Activated CD4-positive, alpha-beta T cell treated with anti-CD3 and anti-CD28 coated beads for 1 hour (primary cell): ENCODE data around the gene TRIOBP.
"Not testable (repeated sequence)": the region's sequence is repeated elsewhere in the genome, so short reads cannot be mapped to it uniquely, and the experiment has no call there.

Source experiments
- DNase-seq: peaks from one replicate; pipeline ENCODE4 v3.0.0-alpha.2; 2020

TRIOBP gene

DNA sequence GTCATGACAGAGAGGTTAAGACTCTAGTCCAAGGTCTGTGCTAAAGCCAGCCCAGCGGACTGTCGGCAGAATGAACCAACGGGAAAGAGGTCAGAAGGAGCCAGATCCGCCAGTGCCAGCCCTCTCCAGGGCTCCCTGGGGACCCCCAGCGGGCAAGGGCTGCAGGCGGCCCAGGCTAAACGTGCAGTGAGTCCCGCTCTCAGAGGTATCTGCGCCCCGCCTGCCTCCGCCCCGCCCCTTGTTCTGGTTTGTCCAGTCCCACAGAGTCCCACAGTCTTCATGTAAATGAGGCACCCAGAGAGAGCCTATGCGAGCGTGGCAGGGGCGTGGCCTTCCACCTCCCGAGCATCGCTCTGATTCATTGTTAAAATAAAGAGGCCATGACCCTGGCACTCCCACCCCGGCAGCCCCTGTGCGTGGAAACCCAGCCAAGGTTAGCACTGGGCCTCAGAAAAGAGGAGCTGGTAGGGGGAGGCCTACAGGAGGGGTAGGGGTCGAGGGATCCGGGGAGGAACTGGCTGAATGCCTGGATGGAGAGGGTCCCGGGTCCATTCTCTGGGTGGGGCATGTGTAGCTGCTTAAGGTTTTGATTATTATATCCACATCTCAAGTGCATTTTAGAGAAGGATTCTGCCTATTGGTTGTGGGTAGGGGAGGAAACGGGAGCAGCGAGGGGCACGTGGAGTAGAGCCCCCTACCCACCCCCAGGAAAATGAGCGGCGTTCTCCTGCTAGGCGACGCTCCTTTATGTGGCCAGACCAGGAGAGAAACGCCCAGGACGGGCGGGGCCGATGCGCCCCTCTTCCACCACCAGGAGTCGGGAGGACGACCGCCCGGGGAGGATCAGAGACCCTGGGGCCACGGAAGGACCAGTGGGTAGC lies at the start of gene TRIOBP:
Gene TRIOBP, plus strand, starts transcription at position 392 of the 881 bp plus-strand sequence. CDS start 4,318 bp downstream, outside the sequence.
- DNase-seq: peak; percentile 70

DNA sequence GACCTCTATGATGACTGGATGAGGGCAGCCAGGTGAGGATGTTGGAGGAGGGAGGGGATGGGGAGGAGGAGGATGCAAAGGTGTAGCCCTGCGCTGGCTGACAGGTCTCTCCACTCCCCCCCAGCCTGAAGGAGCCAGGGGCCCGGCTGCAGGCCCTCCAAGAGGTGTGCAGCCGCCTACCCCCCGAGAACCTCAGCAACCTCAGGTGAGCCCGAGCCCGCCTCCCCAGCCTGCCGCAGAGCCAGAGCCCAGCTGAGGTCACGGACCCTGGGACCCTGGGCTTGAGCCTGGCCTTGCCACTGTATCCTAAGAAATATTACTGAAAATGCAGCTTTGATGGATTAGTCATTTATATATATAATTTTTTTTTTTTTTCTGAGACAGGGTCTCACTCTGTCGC lies 49.5 kb upstream of the TRIOBP start:
- DNase-seq: no peak

DNA sequence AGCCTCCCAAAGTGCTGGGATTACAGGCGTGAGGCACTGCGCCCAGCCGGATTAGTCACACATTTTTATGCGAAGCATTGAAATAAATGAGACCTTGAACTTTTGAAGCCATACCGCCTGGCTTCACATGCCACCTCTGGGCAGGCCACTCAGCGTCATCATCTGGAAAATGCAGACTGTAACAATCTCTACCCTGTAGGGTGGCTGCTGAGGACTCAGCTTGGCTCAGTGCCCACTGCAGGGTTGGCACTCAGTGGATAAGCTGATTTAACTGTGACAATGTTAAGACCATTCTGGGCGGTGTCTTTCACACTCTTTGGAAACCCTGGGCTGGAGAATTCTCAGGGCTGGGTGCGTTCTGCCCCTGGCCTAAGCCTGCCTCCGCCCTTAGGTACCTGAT lies 48.9 kb upstream of the TRIOBP start:
- no peak for DNase-seq

GRCh38 chr22:37650463-37651136 lies 46.2 kb upstream of the TRIOBP start:
- DNase-seq: no peak

DNA sequence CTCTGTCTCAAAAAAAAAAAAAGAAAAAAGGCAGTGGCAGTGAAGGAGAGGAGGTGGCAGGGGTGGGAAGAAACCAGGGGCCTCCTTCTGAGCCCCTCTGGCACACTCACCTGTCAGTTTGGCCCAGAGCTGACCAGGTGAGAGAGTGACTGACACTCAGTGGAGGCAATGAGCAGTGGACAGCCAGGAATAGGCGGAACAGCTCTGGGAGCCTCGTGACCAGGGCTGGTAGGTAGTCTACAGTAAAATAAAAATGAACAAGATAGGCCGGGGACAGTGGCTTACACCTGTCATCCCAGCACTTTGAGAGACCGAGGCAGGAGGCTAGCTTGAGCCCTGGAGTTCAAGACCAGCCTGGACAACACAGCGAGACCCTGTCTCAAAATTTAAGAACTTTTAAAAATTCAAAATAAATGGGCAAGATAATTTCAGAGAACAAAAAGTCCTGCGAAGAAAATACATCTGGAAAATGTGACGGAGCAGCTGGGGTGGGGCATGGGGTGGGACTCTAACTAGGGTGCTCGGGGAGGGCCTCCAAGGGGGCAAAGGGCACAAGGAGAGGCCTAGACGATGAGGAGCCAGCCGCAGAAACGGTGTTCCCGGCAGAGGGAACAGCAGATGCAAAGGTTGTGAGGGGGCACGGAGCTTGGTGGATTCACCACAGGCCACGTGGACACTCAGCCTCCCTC lies 42.1 kb upstream of the TRIOBP start:
- no peak for DNase-seq

GRCh38 chr22:37655252-37655563 lies 41.6 kb upstream of the TRIOBP start:
- DNase-seq: no peak

- not testable (repeated sequence) for DNase-seq
These were observed 40.3 kb upstream of the TRIOBP start for GRCh38 chr22:37656583-37656982.

- no peak for DNase-seq
These were observed 39.2 kb upstream of the TRIOBP start for GRCh38 chr22:37657590-37658132.

DNA sequence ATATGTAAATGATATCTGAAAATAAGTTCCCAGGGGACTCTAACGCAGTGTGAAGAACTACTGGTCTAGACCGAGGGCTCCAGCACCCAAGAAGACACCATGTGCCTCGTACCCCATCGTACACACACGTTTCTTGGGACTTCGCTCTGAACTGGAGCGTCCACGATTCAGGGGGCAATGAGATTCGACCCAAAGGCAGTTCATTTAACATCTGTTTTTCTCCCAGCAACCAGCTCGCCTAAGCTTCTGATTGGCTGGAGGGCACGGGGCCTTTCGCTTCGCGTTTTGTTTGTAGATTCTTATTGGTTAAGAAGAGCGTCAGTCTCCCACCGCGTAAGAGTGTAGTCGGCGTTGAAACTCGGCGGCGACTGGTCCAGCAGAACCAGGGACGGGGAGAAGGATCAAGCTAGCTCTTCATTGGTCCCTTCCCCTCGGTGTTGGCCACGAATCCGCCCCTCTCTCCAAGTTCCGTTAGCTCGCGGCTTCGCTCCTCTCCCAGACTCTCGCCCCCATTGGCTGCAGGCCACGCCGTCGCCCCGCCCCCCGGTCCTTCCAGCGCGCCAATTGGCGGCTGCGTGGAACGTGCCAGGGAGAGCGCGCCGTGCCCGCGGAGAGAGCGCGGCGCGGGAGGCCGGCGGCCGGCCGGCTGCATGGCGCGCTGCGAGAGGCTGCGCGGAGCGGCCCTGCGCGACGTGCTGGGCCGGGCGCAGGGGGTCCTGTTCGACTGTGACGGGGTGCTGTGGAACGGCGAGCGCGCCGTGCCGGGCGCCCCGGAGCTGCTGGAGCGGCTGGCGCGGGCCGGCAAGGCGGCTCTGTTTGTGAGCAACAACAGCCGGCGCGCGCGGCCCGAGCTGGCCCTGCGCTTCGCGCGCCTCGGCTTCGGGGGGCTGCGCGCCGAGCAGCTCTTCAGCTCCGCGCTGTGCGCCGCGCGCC lies 38.4 kb upstream of the TRIOBP start, which contains the start of gene PDXP:
Gene PDXP, plus strand, starts transcription at position 591 of the 933 bp plus-strand sequence. Its CDS starts 60 bp downstream, at position 651.
- DNase-seq: peak; percentile 96

DNA sequence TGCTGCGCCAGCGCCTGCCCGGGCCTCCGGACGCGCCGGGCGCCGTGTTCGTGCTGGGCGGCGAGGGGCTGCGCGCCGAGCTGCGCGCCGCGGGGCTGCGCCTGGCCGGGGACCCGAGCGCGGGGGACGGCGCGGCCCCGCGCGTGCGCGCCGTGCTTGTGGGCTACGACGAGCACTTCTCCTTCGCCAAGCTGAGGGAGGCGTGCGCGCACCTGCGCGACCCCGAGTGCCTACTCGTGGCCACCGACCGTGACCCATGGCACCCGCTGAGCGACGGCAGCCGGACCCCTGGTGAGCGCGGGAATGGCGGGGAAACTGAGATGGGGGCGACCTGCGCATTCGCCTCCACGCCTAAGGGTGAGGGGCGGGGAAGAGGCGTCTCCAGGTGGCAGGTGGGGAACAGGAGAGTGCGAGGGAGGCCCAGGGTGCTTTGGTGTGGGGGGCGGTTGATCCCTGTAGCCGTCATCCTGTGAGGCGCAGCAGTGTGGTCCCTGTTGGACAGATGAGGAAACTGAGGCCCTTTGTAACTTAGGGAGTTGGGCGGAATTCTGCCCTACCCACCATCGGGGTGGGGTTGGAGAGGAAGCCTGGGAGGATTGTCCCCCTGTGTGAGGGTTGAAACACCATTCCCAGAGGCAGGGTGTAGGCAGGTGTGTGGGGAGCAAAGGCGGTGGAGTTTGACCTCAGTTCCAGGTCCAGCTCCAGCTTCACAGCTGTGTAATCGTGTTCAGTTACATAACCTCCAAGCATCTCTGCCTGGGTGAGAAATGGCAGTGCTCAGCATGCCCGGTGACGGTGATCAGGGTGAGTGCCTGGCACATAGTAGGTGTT lies 37.6 kb upstream of the TRIOBP start:
- no peak for DNase-seq

- no peak for DNase-seq
These were observed 36.7 kb upstream of the TRIOBP start for GRCh38 chr22:37659897-37660708.

- DNase-seq: no peak
These were observed 36.2 kb upstream of the TRIOBP start for GRCh38 chr22:37660709-37661045.

GRCh38 chr22:37661160-37661924 lies 35.5 kb upstream of the TRIOBP start:
- DNase-seq: no peak

DNA sequence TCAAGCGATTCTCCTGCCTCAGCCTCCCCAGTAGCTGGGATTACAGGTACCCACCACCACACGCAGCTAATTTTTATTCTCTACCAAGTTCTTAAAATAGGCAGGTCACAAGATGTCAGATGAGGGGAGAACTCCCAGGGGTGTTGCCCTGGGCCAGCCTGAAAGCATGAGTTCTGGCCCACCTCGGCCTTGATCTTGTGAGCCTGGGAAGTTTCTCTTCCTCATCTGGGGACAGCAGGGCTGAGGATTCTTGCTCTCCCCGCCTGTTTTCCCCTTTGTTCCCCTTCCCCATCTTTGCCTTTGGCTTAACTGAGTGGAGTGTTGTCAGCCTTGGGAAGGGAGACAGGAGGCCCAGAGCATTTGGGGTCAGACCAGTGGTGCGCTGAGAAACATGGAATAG lies 34.8 kb upstream of the TRIOBP start:
- DNase-seq: no peak

- DNase-seq: no peak
These were observed 33.2 kb upstream of the TRIOBP start for GRCh38 chr22:37663521-37664140.

- no peak for DNase-seq
These were observed 32.4 kb upstream of the TRIOBP start for GRCh38 chr22:37664249-37665101.

GRCh38 chr22:37665487-37665886 lies 31.4 kb upstream of the TRIOBP start:
- DNase-seq: no peak

DNA sequence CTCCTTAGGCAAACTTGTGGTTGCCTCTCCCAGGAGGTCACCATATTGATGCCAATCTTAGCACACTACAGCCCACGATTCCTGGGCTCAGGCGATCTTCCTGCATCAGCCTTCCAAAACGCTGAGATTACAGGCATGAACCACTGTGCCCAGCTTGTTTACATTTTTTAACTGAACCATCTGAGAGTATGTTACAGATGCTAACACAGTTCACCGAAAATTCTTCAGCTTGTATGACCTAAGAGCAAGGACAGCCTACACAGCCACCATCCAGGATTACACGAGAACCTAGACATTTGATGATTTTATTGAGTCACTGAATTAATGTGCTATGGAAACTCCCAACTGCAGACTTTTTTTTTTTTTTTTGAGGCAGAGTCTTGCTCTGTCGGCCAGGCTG lies 27.3 kb upstream of the TRIOBP start:
- no peak for DNase-seq
